Left kidney (tissue), 8 donors: ENCODE results near the gene GOLPH3L. TPM values are rescaled to one million over a fixed set of nuclear protein-coding genes. Genes with fewer than 3 reads are reported as not detected.
"Not testable (repeated sequence)": the region's sequence is repeated elsewhere in the genome, so short reads cannot be mapped to it uniquely, and the experiment has no call there.

Experiments
- DNase-seq: peaks from one replicate; pipeline ENCODE4 v3.0.0-alpha.2; 2013
- long read RNA-seq, 8 donors: transcript quantifications; one replicate each; lab custom pipeline, GENCODE V29; 2026
- polyA plus RNA-seq: library from polyadenylated mRNA; unstranded; fragments of 120-200 nt; gene quantifications from one replicate; pipeline ENCODE4 v1.2.1, GENCODE V29; 2013; ENCODE audit not compliant: insufficient read length

Gene GOLPH3L
- polyA plus RNA-seq: 42.6 TPM
- long read RNA-seq, donor 1, transcript GOLPH3L-201 (5 exons, 2,999 nt): major isoform, 10 of 11 reads
- long read RNA-seq, donor 1, partial matches to known transcripts: 0 of 11 reads
- long read RNA-seq, donor 1, other reads (novel, unspliced or antisense): 0 of 11 reads
- long read RNA-seq, donor 2, transcript GOLPH3L-201 (5 exons, 2,999 nt): major isoform, 11 of 11 reads
- long read RNA-seq, donor 2, partial matches to known transcripts: 0 of 11 reads
- long read RNA-seq, donor 2, other reads (novel, unspliced or antisense): 0 of 11 reads
- long read RNA-seq, donor 3, transcript GOLPH3L-201 (5 exons, 2,999 nt): major isoform, 11 of 14 reads
- long read RNA-seq, donor 3, partial matches to known transcripts: 0 of 14 reads
- long read RNA-seq, donor 3, other reads (novel, unspliced or antisense): 0 of 14 reads
- long read RNA-seq, donor 4: 0 reads
- long read RNA-seq, donor 5, transcript GOLPH3L-201 (5 exons, 2,999 nt): major isoform, 15 of 15 reads
- long read RNA-seq, donor 5, partial matches to known transcripts: 0 of 15 reads
- long read RNA-seq, donor 5, other reads (novel, unspliced or antisense): 0 of 15 reads
- long read RNA-seq, donor 6, transcript GOLPH3L-201 (5 exons, 2,999 nt): major isoform, 6 of 9 reads
- long read RNA-seq, donor 6, partial matches to known transcripts: 0 of 9 reads
- long read RNA-seq, donor 6, other reads (novel, unspliced or antisense): 0 of 9 reads
- long read RNA-seq, donor 7, transcript GOLPH3L-201 (5 exons, 2,999 nt): major isoform, 6 of 25 reads
- long read RNA-seq, donor 7, partial matches to known transcripts: 0 of 25 reads
- long read RNA-seq, donor 7, other reads (novel, unspliced or antisense): 17 of 25 reads
- long read RNA-seq, donor 8, partial matches to known transcripts: 0 of 3 reads
- long read RNA-seq, donor 8, other reads (novel, unspliced or antisense): 0 of 3 reads

- peak; percentile 98 for DNase-seq
Measured at GRCh38 chr1:150696995-150697927, at the start of gene GOLPH3L. TSS of gene GOLPH3L (minus strand) at chr1:150697154. CDS start at chr1:150694838, 2,316 bp downstream.

GRCh38 chr1:150730130-150730721 is 33.3 kb upstream of the GOLPH3L start:
- DNase-seq: no peak

- no peak for DNase-seq
Measured at GRCh38 chr1:150724336-150724735, 27.4 kb upstream of the GOLPH3L start.

GRCh38 chr1:150720703-150721102 is 23.7 kb upstream of the GOLPH3L start, which contains the start of gene HORMAD1:
TSS of gene HORMAD1 (minus strand) at chr1:150720895. CDS start at chr1:150719505, 1,390 bp downstream.
- no peak for DNase-seq

GRCh38 chr1:150720098-150720497 is 23.1 kb upstream of the GOLPH3L start:
- no peak for DNase-seq

- DNase-seq: no peak
Measured at GRCh38 chr1:150718225-150718891, 21.4 kb upstream of the GOLPH3L start.

GRCh38 chr1:150709031-150709430 is 12.1 kb upstream of the GOLPH3L start:
- DNase-seq: not testable (repeated sequence)

GRCh38 chr1:150708595-150708994 is 11.6 kb upstream of the GOLPH3L start:
- no peak for DNase-seq

GRCh38 chr1:150706091-150706490 is 9.1 kb upstream of the GOLPH3L start:
- no peak for DNase-seq

GRCh38 chr1:150703427-150703826 is 6.5 kb upstream of the GOLPH3L start:
- DNase-seq: no peak

GRCh38 chr1:150696590-150696989 is 364 bp downstream of the GOLPH3L start:
- no peak for DNase-seq

GRCh38 chr1:150696162-150696561 is 792 bp downstream of the GOLPH3L start:
- no peak for DNase-seq

- DNase-seq: no peak
Measured at GRCh38 chr1:150695561-150695960, 1.4 kb downstream of the GOLPH3L start.

- DNase-seq: no peak
Measured at GRCh38 chr1:150692720-150693119, 4.2 kb downstream of the GOLPH3L start.

GRCh38 chr1:150688763-150689162 is 8.2 kb downstream of the GOLPH3L start:
- no peak for DNase-seq

- DNase-seq: no peak
Measured at GRCh38 chr1:150686275-150686674, 10.7 kb downstream of the GOLPH3L start.

- no peak for DNase-seq
Measured at GRCh38 chr1:150683914-150684313, 13.0 kb downstream of the GOLPH3L start.

GRCh38 chr1:150678988-150679387 is 18.0 kb downstream of the GOLPH3L start:
- DNase-seq: no peak

- no peak for DNase-seq
Measured at GRCh38 chr1:150674881-150675280, 22.1 kb downstream of the GOLPH3L start.

- no peak for DNase-seq
Measured at GRCh38 chr1:150663321-150663720, 33.6 kb downstream of the GOLPH3L start.

- no peak for DNase-seq
Measured at GRCh38 chr1:150662811-150663210, 34.1 kb downstream of the GOLPH3L start.
